GM18909 (cell line): ENCODE measurements around the gene AKR1C1.
"Not testable (repeated sequence)": the region's sequence is repeated elsewhere in the genome, so short reads cannot be mapped to it uniquely, and the experiment has no call there.

Experiments used
- ATAC-seq: cut with Tn5 transposase; IDR thresholded peaks from one replicate; pipeline ENCODE4 v1.9.1; 2021; ENCODE audit warnings: mild to moderate bottlenecking; ENCODE audit not compliant: unreplicated experiment, poor library complexity

Gene AKR1C1

GRCh38 chr10:5013385-5013784, 50.2 kb downstream of the AKR1C1 start:
- ATAC-seq: no peak

GRCh38 chr10:5014200-5014910, 51.1 kb downstream of the AKR1C1 start:
- not testable (repeated sequence) for ATAC-seq

DNA sequence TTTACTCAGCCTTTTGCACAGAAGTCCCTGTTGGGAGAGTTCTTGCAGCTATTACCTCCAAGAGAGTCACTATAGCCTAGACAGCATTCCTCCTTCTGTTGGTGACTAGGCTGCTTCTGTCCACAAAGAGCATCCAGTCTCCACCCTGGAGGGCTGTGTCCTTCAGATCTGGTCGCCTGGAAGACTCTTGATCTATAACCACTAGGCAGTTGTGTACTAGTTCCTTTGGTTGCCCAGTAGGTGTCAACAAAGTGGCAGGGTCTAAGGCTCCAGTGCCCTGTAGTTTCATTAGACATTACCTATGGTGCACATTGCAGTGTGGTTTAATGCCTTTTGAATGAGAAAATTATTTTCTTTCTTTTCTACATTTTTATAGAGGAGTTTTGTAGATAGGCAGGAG, 51.7 kb downstream of the AKR1C1 start:
- no peak for ATAC-seq

DNA sequence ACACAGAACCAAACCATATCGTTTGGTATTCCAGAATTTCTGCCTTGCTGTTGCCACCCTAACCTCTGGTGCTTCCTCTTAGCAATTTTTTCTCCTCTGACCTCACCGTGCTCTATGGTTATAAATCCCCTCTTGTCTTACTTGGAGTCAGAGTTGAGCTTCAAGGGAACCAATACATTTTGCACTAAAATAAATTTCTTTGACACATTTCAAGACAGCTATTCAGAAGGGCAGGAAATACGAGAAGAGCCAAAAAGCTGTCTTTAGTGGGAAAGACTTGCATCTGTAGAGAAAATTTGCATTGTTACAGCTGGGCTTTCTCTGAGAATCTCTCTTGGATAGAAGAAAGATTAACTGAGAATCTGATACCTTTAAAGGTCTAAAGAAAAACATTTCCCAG, 54.9 kb downstream of the AKR1C1 start:
- ATAC-seq: no peak

DNA sequence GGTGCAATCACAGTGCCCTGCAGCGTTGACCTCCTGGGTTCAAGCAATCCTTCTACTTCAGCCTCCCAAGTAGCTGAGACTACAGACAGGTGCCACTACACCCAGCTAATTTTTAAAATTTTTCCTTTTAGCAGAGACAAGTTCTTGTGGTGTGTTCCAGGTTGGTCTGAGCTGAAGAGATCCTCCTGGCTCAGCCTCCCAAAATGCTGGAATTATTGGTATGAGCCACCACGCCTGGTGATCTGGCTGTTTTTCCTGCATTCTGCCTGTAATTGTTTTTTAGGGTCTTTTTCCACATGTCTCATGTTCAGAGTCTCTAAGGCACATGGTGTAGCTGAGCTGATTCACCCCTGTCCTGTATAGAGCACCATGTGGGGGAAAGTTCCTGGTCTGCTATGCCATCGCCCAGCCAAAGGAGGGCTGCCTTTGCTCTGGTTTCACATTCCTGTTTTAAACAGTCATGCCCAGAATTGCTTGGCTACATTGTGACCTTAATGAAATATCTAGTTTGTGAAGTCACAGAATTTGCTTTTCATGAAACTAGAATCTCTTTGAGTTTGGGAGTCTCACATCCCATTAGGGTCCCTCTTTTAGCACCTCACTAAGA, 55.6 kb downstream of the AKR1C1 start:
- ATAC-seq: not testable (repeated sequence)

DNA sequence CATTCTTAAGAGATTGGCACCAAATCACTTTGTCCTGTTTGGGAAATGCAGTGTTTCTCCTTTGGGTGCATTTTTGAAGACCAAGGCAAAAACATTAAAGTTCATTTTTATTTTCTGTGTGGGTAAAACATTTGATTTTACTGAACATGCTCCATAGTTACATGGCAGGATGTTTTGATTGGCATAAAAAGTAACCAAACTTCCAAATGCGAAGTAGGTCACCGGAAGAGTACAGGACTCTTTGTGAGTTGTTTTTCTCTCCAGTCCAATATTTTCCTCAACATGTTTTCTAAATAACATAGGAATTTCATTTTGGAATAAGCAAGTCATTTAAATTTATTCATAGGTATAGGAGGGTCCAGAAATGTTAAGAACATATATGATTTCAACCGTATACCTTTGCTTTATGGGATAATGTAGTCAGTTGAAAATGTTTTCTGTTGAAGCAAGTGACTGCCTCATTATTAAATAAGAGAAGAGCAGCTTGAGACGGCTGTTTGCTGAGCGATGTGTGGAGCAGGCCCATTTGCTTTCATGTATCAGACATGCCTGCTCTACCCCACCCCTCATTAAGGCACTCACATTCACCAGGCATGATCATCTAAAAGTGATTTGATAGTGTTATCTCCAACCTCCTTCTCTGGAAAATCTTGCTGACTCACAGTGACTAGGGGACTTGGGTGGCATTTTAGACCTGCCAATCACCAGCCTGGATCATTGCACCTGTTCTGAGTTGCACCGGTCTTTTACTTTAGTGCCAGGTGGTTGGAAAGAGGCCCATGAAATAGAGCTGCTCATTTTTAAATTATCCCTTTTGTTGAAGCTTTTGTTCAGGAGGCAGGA, 56.8 kb downstream of the AKR1C1 start:
- ATAC-seq: not testable (repeated sequence)

- not testable (repeated sequence) for ATAC-seq
These were observed 58.5 kb downstream of the AKR1C1 start for GRCh38 chr10:5021624-5022290.

GRCh38 chr10:5023177-5023805, 60.1 kb downstream of the AKR1C1 start:
- ATAC-seq: no peak

GRCh38 chr10:5025461-5025881, 62.3 kb downstream of the AKR1C1 start:
- not testable (repeated sequence) for ATAC-seq

DNA sequence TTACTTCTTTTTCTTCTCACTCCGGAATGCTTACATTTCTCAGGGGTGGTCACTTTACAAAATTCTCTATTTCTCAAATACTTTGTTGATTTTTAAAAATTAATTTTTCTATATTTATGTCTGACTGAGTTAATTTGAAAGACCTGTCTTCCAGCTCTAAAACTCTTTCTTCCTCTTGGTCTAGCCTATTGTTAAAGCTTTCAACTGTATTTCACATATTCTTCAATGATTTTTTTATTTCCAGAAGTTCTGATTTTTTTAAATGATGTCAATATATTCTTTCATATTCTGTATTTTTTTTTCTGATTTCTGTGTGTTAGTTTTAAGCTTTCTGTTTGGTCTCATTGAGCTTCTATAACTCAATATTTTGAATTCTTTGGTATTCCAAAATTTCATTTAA, 67.8 kb downstream of the AKR1C1 start:
- ATAC-seq: no peak

GRCh38 chr10:5031588-5031987, 68.4 kb downstream of the AKR1C1 start:
- not testable (repeated sequence) for ATAC-seq

- not testable (repeated sequence) for ATAC-seq
These were observed 69.2 kb downstream of the AKR1C1 start for GRCh38 chr10:5032444-5032843.
